ENCODE measurements around the gene RGL1. TPM values are rescaled to one million over a fixed set of nuclear protein-coding genes. Genes with fewer than 3 reads are reported as not detected.

RGL1 gene
- total RNA-seq, 1 experiment from 2014 or later = 1.3 TPM

DNA sequence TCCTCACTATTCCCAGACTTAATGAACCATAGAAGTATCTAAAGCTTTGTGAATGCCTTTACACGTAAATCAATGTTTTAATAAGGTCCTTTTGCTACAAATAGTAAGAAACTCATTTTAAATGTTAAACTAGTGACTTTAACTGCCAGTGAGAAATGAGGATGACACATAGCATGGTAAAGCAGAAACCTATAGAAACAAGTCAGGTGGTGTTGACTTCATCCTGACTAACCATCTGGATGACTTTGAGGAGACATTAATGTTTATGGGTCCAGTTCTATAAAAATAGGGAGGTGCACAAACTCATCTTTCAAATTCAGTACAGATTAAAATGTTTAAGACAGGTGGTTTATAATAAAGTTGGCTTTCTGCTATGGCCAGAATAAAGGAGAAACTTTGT is 147.2 kb downstream of the RGL1 start:
- DNase-seq (ENCODE audit: low read depth, low spot score) (no peak), ATAC-seq (no peak)
- ChIA-PET RAD21 (ENCODE audit: low non-redundant PET in 1 of 2, low total read pairs in 2 of 2, uncharacterized antibody in 2 of 2, unreplicated experiment in 2 of 2) (no interaction called here), CTCF (no interaction called here), POLR2A (no interaction called here)
- Histone ChIP-seq H3K36me3 (ENCODE audit: control insufficient read depth in 1 of 2, insufficient read depth in 2 of 2, low read length in 2 of 2) (no peaks in the 10 kb centered on the region), H2AFZ (ENCODE audit: low read depth, low read length, poor library complexity, severe bottlenecking) (no peak overlapping the region), H3K9ac (ENCODE audit: low read length) (no peak overlapping the region), H3K9me3 (ENCODE audit: control insufficient read depth in 1 of 2, insufficient read depth in 1 of 2, low read depth in 1 of 2, low read length in 2 of 2) (no peaks in the 10 kb centered on the region), H3K4me1 (ENCODE audit: control insufficient read depth in 1 of 2, insufficient read depth in 2 of 2, low read length in 2 of 2) (peaks cover 0 to 9% of the 10 kb centered on the region in 2 experiments; a peak in 2 of 4 replicates), H4K20me1 (ENCODE audit: insufficient read depth) (no peaks in the 10 kb centered on the region), H3K4me2 (ENCODE audit: low read length) (no peak overlapping the region), H3K27ac (ENCODE audit: low read depth, low read length) (no peak overlapping the region), H3K27me3 (ENCODE audit: insufficient read depth, low read length) (no peaks in the 10 kb centered on the region), H3K9me2 (ENCODE audit: insufficient read depth) (no peaks in the 10 kb centered on the region), H3K4me3 (replicated peaks in 1 of 2; ENCODE audit: low read depth in 1 of 2, low read length in 2 of 2) (no peak overlapping the region), H3K79me2 (ENCODE audit: insufficient read depth, low read length) (no peaks in the 10 kb centered on the region)
- intact Hi-C loops (cut with micrococcal nuclease) = no loop called here
- TF ChIP-seq, protein P1, sequence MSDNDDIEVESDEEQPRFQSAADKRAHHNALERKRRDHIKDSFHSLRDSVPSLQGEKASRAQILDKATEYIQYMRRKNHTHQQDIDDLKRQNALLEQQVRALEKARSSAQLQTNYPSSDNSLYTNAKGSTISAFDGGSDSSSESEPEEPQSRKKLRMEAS (IDR thresholded peaks at IDR 0.05) = no peak
- TF ChIP-seq ELF1 (IDR thresholded peaks at IDR 0.05; ENCODE audit: borderline replicate concordance, low read depth) (no peak), SIN3A (IDR thresholded peaks at IDR 0.05; ENCODE audit: low read depth) (no peak), RAD21 (IDR thresholded peaks at IDR 0.05; ENCODE audit: low read depth) (no peak), POLR2A (IDR thresholded peaks at IDR 0.05; ENCODE audit: borderline replicate concordance, extremely low read depth, insufficient read depth, insufficient read length) (no peak), EZH2phosphoT487 (IDR thresholded peaks at IDR 0.05; ENCODE audit: borderline replicate concordance) (no peak)
- TF ChIP-seq, protein P2, sequence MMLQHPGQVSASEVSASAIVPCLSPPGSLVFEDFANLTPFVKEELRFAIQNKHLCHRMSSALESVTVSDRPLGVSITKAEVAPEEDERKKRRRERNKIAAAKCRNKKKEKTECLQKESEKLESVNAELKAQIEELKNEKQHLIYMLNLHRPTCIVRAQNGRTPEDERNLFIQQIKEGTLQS (IDR thresholded peaks at IDR 0.05) = no peak
- no TSS peak for BruUV-seq (replicated peaks)

DNA sequence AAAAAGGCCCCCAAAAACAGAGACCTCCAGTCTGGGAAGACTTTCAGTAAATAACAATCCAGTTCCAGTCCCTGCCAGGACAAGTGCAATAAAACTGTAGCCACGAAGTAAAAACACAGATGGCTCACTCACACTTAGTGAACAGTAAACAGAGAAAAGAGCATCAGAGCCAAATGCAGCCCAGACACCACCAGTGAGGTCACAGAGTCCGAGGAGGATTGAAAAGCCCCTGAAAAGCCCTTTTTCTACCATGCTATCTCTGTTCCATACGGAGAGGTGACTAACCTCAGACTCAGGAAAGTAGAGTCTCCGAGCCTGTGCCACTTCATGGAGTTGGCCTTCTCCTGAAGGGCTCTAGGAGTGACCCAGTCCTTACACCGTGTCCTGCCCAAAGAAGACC is 148.1 kb downstream of the RGL1 start:
- no peak overlapping the region for H3K4me3 ChIP-seq (replicated peaks in 1 of 2; ENCODE audit: low read depth in 1 of 2, low read length in 2 of 2)
- ChIA-PET RAD21 (ENCODE audit: low non-redundant PET in 1 of 2, low total read pairs in 2 of 2, uncharacterized antibody in 2 of 2, unreplicated experiment in 2 of 2) (no interaction called here), POLR2A (no interaction called here), CTCF (no interaction called here)
- intact Hi-C loops (cut with micrococcal nuclease) = no loop called here
- no peaks in the 10 kb centered on the region for H3K9me3 ChIP-seq (ENCODE audit: control insufficient read depth in 1 of 2, insufficient read depth in 1 of 2, low read depth in 1 of 2, low read length in 2 of 2)
- H2AFZ ChIP-seq (ENCODE audit: low read depth, low read length, poor library complexity, severe bottlenecking) = no peak overlapping the region
- H3K4me1 ChIP-seq (ENCODE audit: control insufficient read depth in 1 of 2, insufficient read depth in 2 of 2, low read length in 2 of 2) = peaks cover 0 to 11% of the 10 kb centered on the region in 2 experiments; a peak in 2 of 4 replicates
- no peak overlapping the region for H3K9ac ChIP-seq (ENCODE audit: low read length)
- H3K27me3 ChIP-seq (ENCODE audit: insufficient read depth, low read length) = no peaks in the 10 kb centered on the region
- no peak for ATAC-seq
- no peaks in the 10 kb centered on the region for H3K9me2 ChIP-seq (ENCODE audit: insufficient read depth)
- DNase-seq (ENCODE audit: low read depth, low spot score) = no peak
- H3K4me2 ChIP-seq (ENCODE audit: low read length) = no peak overlapping the region
- H3K36me3 ChIP-seq (ENCODE audit: control insufficient read depth in 1 of 2, insufficient read depth in 2 of 2, low read length in 2 of 2) = no peaks in the 10 kb centered on the region
- BruUV-seq (replicated peaks) = no TSS peak
- no peaks in the 10 kb centered on the region for H4K20me1 ChIP-seq (ENCODE audit: insufficient read depth)
- no peak overlapping the region for H3K27ac ChIP-seq (ENCODE audit: low read depth, low read length)
- no peaks in the 10 kb centered on the region for H3K79me2 ChIP-seq (ENCODE audit: insufficient read depth, low read length)
- TF ChIP-seq, protein P3, sequence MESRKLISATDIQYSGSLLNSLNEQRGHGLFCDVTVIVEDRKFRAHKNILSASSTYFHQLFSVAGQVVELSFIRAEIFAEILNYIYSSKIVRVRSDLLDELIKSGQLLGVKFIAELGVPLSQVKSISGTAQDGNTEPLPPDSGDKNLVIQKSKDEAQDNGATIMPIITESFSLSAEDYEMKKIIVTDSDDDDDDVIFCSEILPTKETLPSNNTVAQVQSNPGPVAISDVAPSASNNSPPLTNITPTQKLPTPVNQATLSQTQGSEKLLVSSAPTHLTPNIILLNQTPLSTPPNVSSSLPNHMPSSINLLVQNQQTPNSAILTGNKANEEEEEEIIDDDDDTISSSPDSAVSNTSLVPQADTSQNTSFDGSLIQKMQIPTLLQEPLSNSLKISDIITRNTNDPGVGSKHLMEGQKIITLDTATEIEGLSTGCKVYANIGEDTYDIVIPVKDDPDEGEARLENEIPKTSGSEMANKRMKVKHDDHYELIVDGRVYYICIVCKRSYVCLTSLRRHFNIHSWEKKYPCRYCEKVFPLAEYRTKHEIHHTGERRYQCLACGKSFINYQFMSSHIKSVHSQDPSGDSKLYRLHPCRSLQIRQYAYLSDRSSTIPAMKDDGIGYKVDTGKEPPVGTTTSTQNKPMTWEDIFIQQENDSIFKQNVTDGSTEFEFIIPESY (IDR thresholded peaks at IDR 0.05; ENCODE audit: extremely low read depth, insufficient replicate concordance, low read length) = no peak
- TF ChIP-seq SP1 (IDR thresholded peaks at IDR 0.05; ENCODE audit: low read depth) = no peak
- TF ChIP-seq SRF (IDR thresholded peaks at IDR 0.05; ENCODE audit: low read depth) = no peak
- TF ChIP-seq ZFX (IDR thresholded peaks at IDR 0.05) = no peak
- TF ChIP-seq, protein P4, sequence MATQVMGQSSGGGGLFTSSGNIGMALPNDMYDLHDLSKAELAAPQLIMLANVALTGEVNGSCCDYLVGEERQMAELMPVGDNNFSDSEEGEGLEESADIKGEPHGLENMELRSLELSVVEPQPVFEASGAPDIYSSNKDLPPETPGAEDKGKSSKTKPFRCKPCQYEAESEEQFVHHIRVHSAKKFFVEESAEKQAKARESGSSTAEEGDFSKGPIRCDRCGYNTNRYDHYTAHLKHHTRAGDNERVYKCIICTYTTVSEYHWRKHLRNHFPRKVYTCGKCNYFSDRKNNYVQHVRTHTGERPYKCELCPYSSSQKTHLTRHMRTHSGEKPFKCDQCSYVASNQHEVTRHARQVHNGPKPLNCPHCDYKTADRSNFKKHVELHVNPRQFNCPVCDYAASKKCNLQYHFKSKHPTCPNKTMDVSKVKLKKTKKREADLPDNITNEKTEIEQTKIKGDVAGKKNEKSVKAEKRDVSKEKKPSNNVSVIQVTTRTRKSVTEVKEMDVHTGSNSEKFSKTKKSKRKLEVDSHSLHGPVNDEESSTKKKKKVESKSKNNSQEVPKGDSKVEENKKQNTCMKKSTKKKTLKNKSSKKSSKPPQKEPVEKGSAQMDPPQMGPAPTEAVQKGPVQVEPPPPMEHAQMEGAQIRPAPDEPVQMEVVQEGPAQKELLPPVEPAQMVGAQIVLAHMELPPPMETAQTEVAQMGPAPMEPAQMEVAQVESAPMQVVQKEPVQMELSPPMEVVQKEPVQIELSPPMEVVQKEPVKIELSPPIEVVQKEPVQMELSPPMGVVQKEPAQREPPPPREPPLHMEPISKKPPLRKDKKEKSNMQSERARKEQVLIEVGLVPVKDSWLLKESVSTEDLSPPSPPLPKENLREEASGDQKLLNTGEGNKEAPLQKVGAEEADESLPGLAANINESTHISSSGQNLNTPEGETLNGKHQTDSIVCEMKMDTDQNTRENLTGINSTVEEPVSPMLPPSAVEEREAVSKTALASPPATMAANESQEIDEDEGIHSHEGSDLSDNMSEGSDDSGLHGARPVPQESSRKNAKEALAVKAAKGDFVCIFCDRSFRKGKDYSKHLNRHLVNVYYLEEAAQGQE (IDR thresholded peaks at IDR 0.05; ENCODE audit: low read depth) = no peak
- TF ChIP-seq TCF7L2 (IDR thresholded peaks at IDR 0.05; ENCODE audit: borderline replicate concordance, extremely low read depth, insufficient read depth, insufficient read length) = no peak
- no peak for TF ChIP-seq RAD21 (IDR thresholded peaks at IDR 0.05; ENCODE audit: low read depth)
- no peak for TF ChIP-seq JUND (IDR thresholded peaks at IDR 0.05)
- no peak for TF ChIP-seq EGR1 (IDR thresholded peaks at IDR 0.05; ENCODE audit: low read depth)
- no peak for TF ChIP-seq YY1 (IDR thresholded peaks at IDR 0.05; ENCODE audit: extremely low read depth, insufficient replicate concordance, low read depth, low read length)
- TF ChIP-seq, protein P1 (IDR thresholded peaks at IDR 0.05) = no peak
- no peak for TF ChIP-seq SIN3A (IDR thresholded peaks at IDR 0.05; ENCODE audit: low read depth)
